Smooth muscle cell (in vitro differentiated cells): ENCODE measurements around the gene TRABD2B. TPM values are rescaled to one million over a fixed set of nuclear protein-coding genes. Genes with fewer than 3 reads are reported as not detected.

Experiments
- DNase-seq: peaks from one replicate; lab custom pipeline; 2025; ENCODE audit not compliant: unreplicated experiment; lab: John Stamatoyannopoulos, UW
- H2AFZ ChIP-seq: fragments of 200-600 bp; sonication (generic); 2 replicates; pipeline ENCODE4 v1.6.0; 2016; ENCODE audit warnings: antibody characterized with exemption, low read depth, mild to moderate bottlenecking
- H3F3A ChIP-seq: fragments of 200-600 bp; sonication (generic); 2 replicates; pipeline ENCODE4 v1.6.0; 2017; ENCODE audit warnings: antibody characterized with exemption, low read depth
- H3K27ac ChIP-seq: fragments of 200-600 bp; sonication (generic); 2 replicates; pipeline ENCODE4 v1.5.1; 2016; ENCODE audit warnings: low read depth, mild to moderate bottlenecking
- H3K27me3 ChIP-seq: fragments of 200-600 bp; sonication (generic); 2 replicates; pipeline ENCODE4 v1.6.1; 2016; ENCODE audit warnings: low read depth, mild to moderate bottlenecking
- H3K36me3 ChIP-seq: fragments of 200-600 bp; sonication (generic); 2 replicates; pipeline ENCODE4 v1.5.1; 2016; ENCODE audit warnings: low read depth
- H3K4me1 ChIP-seq: fragments of 200-600 bp; sonication (generic); 2 replicates; pipeline ENCODE4 v1.5.1; 2016; ENCODE audit warnings: low read depth
- H3K4me2 ChIP-seq: fragments of 200-600 bp; sonication (generic); 2 replicates; pipeline ENCODE4 v1.6.0; 2016; ENCODE audit warnings: mild to moderate bottlenecking
- H3K4me3 ChIP-seq: fragments of 200-600 bp; sonication (generic); 2 replicates; pipeline ENCODE4 v1.5.1; 2016; ENCODE audit warnings: mild to moderate bottlenecking
- H3K79me2 ChIP-seq: fragments of 200-600 bp; sonication (generic); 2 replicates; pipeline ENCODE4 v1.6.0; 2016; ENCODE audit warnings: low read depth, mild to moderate bottlenecking
- H3K9ac ChIP-seq: fragments of 200-600 bp; sonication (generic); 2 replicates; pipeline ENCODE4 v1.6.0; 2016; ENCODE audit warnings: low read depth
- H3K9me3 ChIP-seq: fragments of 200-600 bp; sonication (generic); replicated peaks from 2 replicates; pipeline ENCODE4 v1.5.1; 2016; ENCODE audit warnings: low read depth
- H4K20me1 ChIP-seq: fragments of 200-600 bp; sonication (generic); 2 replicates; pipeline ENCODE4 v1.6.0; 2016; ENCODE audit warnings: low read depth
- WGBS: methylation state at CpG from one replicate; pipeline ENCODE4 v1.1.7; 2016; ENCODE audit warnings: low lambda C conversion rate; 5-methylcytosine and 5-hydroxymethylcytosine counted together
- polyA plus RNA-seq: library from polyadenylated mRNA; unstranded; fragments of >200 nt; fragmentation: Nextera tagmentation; extraction: Ambion mirVana; gene quantifications from 2 replicates; pipeline ENCODE4 v1.2.1, GENCODE V29; 2016
- total RNA-seq: library from RNA; depleted of rRNA; stranded (reverse); fragments of >200 nt; gene quantifications from 2 replicates; pipeline ENCODE4 v1.2.3, GENCODE V29; 2014
- TF ChIP-seq, protein P1 (sequence below): fragments of 200-600 bp; sonication (generic); IDR thresholded peaks from 2 replicates; pipeline ENCODE4 v1.5.1; 2017; ENCODE audit warnings: borderline replicate concordance, mild to moderate bottlenecking, antibody characterized with exemption; ENCODE audit not compliant: insufficient read depth, poor library complexity, severe bottlenecking

The TRABD2B gene
- total and polyA plus RNA-seq, 2 experiments from 2014 or later = 0.94 to 4.9 TPM

GRCh38 chr1:47913225-47913823 lies 83.9 kb downstream of the TRABD2B start:
- H3K4me1 ChIP-seq = peaks cover 13% of the 10 kb centered on the region
- DNase-seq = no peak
- TF ChIP-seq, protein P1, sequence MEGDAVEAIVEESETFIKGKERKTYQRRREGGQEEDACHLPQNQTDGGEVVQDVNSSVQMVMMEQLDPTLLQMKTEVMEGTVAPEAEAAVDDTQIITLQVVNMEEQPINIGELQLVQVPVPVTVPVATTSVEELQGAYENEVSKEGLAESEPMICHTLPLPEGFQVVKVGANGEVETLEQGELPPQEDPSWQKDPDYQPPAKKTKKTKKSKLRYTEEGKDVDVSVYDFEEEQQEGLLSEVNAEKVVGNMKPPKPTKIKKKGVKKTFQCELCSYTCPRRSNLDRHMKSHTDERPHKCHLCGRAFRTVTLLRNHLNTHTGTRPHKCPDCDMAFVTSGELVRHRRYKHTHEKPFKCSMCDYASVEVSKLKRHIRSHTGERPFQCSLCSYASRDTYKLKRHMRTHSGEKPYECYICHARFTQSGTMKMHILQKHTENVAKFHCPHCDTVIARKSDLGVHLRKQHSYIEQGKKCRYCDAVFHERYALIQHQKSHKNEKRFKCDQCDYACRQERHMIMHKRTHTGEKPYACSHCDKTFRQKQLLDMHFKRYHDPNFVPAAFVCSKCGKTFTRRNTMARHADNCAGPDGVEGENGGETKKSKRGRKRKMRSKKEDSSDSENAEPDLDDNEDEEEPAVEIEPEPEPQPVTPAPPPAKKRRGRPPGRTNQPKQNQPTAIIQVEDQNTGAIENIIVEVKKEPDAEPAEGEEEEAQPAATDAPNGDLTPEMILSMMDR = no peak
- WGBS = 95% methylated on average over 10 of the region's 10 CpGs
- no peaks in the 10 kb centered on the region for H3F3A ChIP-seq
- no peaks in the 10 kb centered on the region for H3K27me3 ChIP-seq
- no peak overlapping the region for H3K4me3 ChIP-seq
- no peaks in the 10 kb centered on the region for H3K9me3 ChIP-seq
- H3K9ac ChIP-seq = no peak overlapping the region
- H3K36me3 ChIP-seq = no peaks in the 10 kb centered on the region
- peaks cover 92% of the 10 kb centered on the region for H4K20me1 ChIP-seq
- H3K4me2 ChIP-seq = no peak overlapping the region
- H3K27ac ChIP-seq = no peak overlapping the region
- no peak overlapping the region for H2AFZ ChIP-seq
- H3K79me2 ChIP-seq = no peaks in the 10 kb centered on the region

GRCh38 chr1:47912756-47913155 lies 84.4 kb downstream of the TRABD2B start:
- Histone ChIP-seq H3F3A (no peaks in the 10 kb centered on the region), H3K4me3 (no peak overlapping the region), H3K27ac (no peak overlapping the region), H3K36me3 (no peaks in the 10 kb centered on the region), H4K20me1 (peaks cover 92% of the 10 kb centered on the region), H3K4me1 (peaks cover 13% of the 10 kb centered on the region), H3K9me3 (no peaks in the 10 kb centered on the region), H3K79me2 (no peaks in the 10 kb centered on the region), H3K9ac (no peak overlapping the region), H3K4me2 (no peak overlapping the region), H3K27me3 (no peaks in the 10 kb centered on the region), H2AFZ (no peak overlapping the region)
- WGBS = 49% methylated on average over 4 of the region's 4 CpGs
- TF ChIP-seq, protein P1 = no peak
- no peak for DNase-seq

- H3K4me3 ChIP-seq = no peak overlapping the region
- no peaks in the 10 kb centered on the region for H3K36me3 ChIP-seq
- peaks cover 92% of the 10 kb centered on the region for H4K20me1 ChIP-seq
- H3K9ac ChIP-seq = no peak overlapping the region
- H3K79me2 ChIP-seq = no peaks in the 10 kb centered on the region
- TF ChIP-seq, protein P1 = no peak
- peaks cover 13% of the 10 kb centered on the region for H3K4me1 ChIP-seq
- H3K27ac ChIP-seq = no peak overlapping the region
- peaks cover 5% of the 10 kb centered on the region for H3F3A ChIP-seq
- peak overlapping the region; percentile 48 for H3K4me2 ChIP-seq
- H3K9me3 ChIP-seq = no peaks in the 10 kb centered on the region
- DNase-seq = no peak
- 63% methylated on average over 4 of the region's 4 CpGs for whole genome bisulfite sequencing
- H3K27me3 ChIP-seq = no peaks in the 10 kb centered on the region
- no peak overlapping the region for H2AFZ ChIP-seq
Measured at GRCh38 chr1:47911892-47912291, 85.3 kb downstream of the TRABD2B start.

DNA sequence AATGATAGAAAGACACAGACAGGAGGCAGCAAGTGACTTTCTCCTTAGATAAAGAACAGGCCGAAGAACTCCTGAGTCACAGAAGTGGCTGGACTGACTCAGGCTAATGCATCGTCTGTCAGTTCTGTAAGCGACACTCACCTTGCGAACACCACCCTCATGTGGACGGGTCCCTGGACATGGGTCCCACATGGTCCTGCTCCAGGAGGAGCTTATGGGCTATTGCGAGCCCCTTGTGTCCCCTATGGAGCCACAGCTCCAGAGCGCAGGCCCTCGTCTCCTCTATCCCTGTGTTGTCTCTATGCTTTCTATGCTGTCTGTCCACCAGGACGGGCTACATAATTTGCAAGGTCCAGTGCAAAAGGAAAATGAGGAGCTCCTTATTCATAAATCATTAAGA lies 85.8 kb downstream of the TRABD2B start:
- H3F3A ChIP-seq = peaks cover 7% of the 10 kb centered on the region
- H2AFZ ChIP-seq = no peak overlapping the region
- peaks cover 92% of the 10 kb centered on the region for H4K20me1 ChIP-seq
- H3K27me3 ChIP-seq = no peaks in the 10 kb centered on the region
- no peaks in the 10 kb centered on the region for H3K9me3 ChIP-seq
- peaks cover 17% of the 10 kb centered on the region for H3K4me1 ChIP-seq
- 80% methylated on average over 9 of the region's 9 CpGs for WGBS
- no peak overlapping the region for H3K9ac ChIP-seq
- TF ChIP-seq, protein P1 = no peak
- DNase-seq = no peak
- H3K4me2 ChIP-seq = no peak overlapping the region
- no peak overlapping the region for H3K4me3 ChIP-seq
- H3K79me2 ChIP-seq = no peaks in the 10 kb centered on the region
- H3K36me3 ChIP-seq = no peaks in the 10 kb centered on the region
- H3K27ac ChIP-seq = no peak overlapping the region
